DND-41 (cell line): ENCODE measurements around the gene CFB.
"Not testable (repeated sequence)": the region's sequence is repeated elsewhere in the genome, so short reads cannot be mapped to it uniquely, and the experiment has no call there.

Experiments
- EZH2 ChIP-seq: IDR thresholded peaks from 3 replicates; pipeline ENCODE4 v1.6.1; 2012; ENCODE audit warnings: borderline replicate concordance, low read depth, mild to moderate bottlenecking, moderate library complexity, low read length, inconsistent platforms; ENCODE audit not compliant: severe bottlenecking
- TF ChIP-seq, protein P1 (sequence below): IDR thresholded peaks from 2 replicates; pipeline ENCODE4 v1.5.1; 2012; ENCODE audit warnings: borderline replicate concordance, low read length, moderate library complexity, mild to moderate bottlenecking; ENCODE audit not compliant: poor library complexity, severe bottlenecking; ENCODE audit errors: extremely low read depth

DNA sequence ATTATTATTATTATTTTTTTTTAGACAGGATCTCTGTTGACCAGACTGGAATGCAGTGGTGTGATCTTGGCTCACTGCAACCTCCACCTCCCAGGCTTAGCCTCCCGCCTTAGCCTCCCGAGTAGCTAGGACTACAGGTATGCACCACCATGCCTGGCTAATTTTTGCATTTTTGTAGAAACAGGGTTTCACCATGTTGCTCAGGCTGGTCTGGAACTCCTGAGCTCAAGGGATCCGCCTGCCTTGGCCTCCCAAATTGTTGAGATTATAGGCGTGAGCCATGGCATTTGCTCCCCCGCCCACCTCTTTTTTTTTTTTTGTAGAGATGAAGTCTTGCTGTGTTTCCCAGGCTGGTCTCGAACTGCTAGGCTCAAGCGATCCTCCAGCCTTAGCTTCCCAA, 36.6 kb upstream of the CFB start:
- TF ChIP-seq, protein P1, sequence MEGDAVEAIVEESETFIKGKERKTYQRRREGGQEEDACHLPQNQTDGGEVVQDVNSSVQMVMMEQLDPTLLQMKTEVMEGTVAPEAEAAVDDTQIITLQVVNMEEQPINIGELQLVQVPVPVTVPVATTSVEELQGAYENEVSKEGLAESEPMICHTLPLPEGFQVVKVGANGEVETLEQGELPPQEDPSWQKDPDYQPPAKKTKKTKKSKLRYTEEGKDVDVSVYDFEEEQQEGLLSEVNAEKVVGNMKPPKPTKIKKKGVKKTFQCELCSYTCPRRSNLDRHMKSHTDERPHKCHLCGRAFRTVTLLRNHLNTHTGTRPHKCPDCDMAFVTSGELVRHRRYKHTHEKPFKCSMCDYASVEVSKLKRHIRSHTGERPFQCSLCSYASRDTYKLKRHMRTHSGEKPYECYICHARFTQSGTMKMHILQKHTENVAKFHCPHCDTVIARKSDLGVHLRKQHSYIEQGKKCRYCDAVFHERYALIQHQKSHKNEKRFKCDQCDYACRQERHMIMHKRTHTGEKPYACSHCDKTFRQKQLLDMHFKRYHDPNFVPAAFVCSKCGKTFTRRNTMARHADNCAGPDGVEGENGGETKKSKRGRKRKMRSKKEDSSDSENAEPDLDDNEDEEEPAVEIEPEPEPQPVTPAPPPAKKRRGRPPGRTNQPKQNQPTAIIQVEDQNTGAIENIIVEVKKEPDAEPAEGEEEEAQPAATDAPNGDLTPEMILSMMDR, result not testable (repeated sequence)
- TF ChIP-seq EZH2, result not testable (repeated sequence)
